ENCODE measurements around the gene ARHGEF3.

ARHGEF3 gene

GRCh38 chr3:56801662-56802377 is at the start of gene ARHGEF3:
ARHGEF3 (minus strand) TSS chr3:56801949; CDS start chr3:56801798, 151 bp downstream.
- Histone ChIP-seq H3K9me3 (ENCODE audit: low read length) (no peaks in the 10 kb centered on the region), H3K36me3 (ENCODE audit: insufficient read depth, low read length) (no peaks in the 10 kb centered on the region), H3K4me3 (ENCODE audit: low read depth, low read length, poor library complexity, severe bottlenecking) (peak within 1 kb of the TSS; percentile 61), H2AFZ (ENCODE audit: low read length) (no peak within 1 kb of the TSS), H3K79me2 (ENCODE audit: insufficient read depth, low read length) (no peaks in the 10 kb centered on the region), H3K9ac (ENCODE audit: low read length) (peak within 1 kb of the TSS; percentile 48; the same call in 1 of the 2 replicates), H3K27me3 (ENCODE audit: insufficient read depth, low read length) (no peaks in the 10 kb centered on the region), H3K4me2 (ENCODE audit: low read length) (peak within 1 kb of the TSS; percentile 76), H4K20me1 (ENCODE audit: insufficient read depth, low read length) (no peaks in the 10 kb centered on the region), H3K9me2 (ENCODE audit: low read depth, low read length) (no peaks in the 10 kb centered on the region), H3F3A (ENCODE audit: insufficient read depth, low read length) (no peaks in the 10 kb centered on the region), H3K4me1 (ENCODE audit: insufficient read depth, low read length, severe bottlenecking) (peaks cover 28% of the 10 kb centered on the region), H3K27ac (ENCODE audit: low read depth, low read length, poor library complexity, severe bottlenecking) (no peak within 1 kb of the TSS)
- TF ChIP-seq EZH2 (IDR thresholded peaks at IDR 0.05; ENCODE audit: borderline replicate concordance, low read length) (no peak), CTCF (IDR thresholded peaks at IDR 0.05; ENCODE audit: low read length) (peak; percentile 64)

- Histone ChIP-seq H3K9ac (ENCODE audit: low read length) (no peak overlapping the region), H3K27me3 (ENCODE audit: insufficient read depth, low read length) (no peaks in the 10 kb centered on the region), H3K4me2 (ENCODE audit: low read length) (no peak overlapping the region), H3K36me3 (ENCODE audit: insufficient read depth, low read length) (no peaks in the 10 kb centered on the region), H3K9me2 (ENCODE audit: low read depth, low read length) (no peaks in the 10 kb centered on the region), H3K79me2 (ENCODE audit: insufficient read depth, low read length) (no peaks in the 10 kb centered on the region), H3K27ac (ENCODE audit: low read depth, low read length, poor library complexity, severe bottlenecking) (no peak overlapping the region), H4K20me1 (ENCODE audit: insufficient read depth, low read length) (no peaks in the 10 kb centered on the region), H2AFZ (ENCODE audit: low read length) (no peak overlapping the region), H3K9me3 (ENCODE audit: low read length) (no peaks in the 10 kb centered on the region), H3K4me1 (ENCODE audit: insufficient read depth, low read length, severe bottlenecking) (peaks cover 13% of the 10 kb centered on the region), H3K4me3 (ENCODE audit: low read depth, low read length, poor library complexity, severe bottlenecking) (no peak overlapping the region), H3F3A (ENCODE audit: insufficient read depth, low read length) (no peaks in the 10 kb centered on the region)
- TF ChIP-seq CTCF (IDR thresholded peaks at IDR 0.05; ENCODE audit: low read length) (no peak), EZH2 (IDR thresholded peaks at IDR 0.05; ENCODE audit: borderline replicate concordance, low read length) (no peak)
Observed at GRCh38 chr3:56849698-56850097, 47.9 kb upstream of the ARHGEF3 start.

- Histone ChIP-seq H4K20me1 (ENCODE audit: insufficient read depth, low read length) (no peaks in the 10 kb centered on the region), H3K4me3 (ENCODE audit: low read depth, low read length, poor library complexity, severe bottlenecking) (no peak overlapping the region)
Observed at GRCh38 chr3:56845505-56845904, 43.8 kb upstream of the ARHGEF3 start.

More at GRCh38 chr3:56845505-56845904, 43.8 kb upstream of the ARHGEF3 start:
- Histone ChIP-seq H3K9me3 (ENCODE audit: low read length) (no peaks in the 10 kb centered on the region), H3K79me2 (ENCODE audit: insufficient read depth, low read length) (no peaks in the 10 kb centered on the region), H3F3A (ENCODE audit: insufficient read depth, low read length) (no peaks in the 10 kb centered on the region), H3K9me2 (ENCODE audit: low read depth, low read length) (no peaks in the 10 kb centered on the region), H3K4me2 (ENCODE audit: low read length) (no peak overlapping the region), H3K27me3 (ENCODE audit: insufficient read depth, low read length) (no peaks in the 10 kb centered on the region), H2AFZ (ENCODE audit: low read length) (no peak overlapping the region), H3K27ac (ENCODE audit: low read depth, low read length, poor library complexity, severe bottlenecking) (no peak overlapping the region), H3K4me1 (ENCODE audit: insufficient read depth, low read length, severe bottlenecking) (peaks cover 13% of the 10 kb centered on the region), H3K36me3 (ENCODE audit: insufficient read depth, low read length) (no peaks in the 10 kb centered on the region), H3K9ac (ENCODE audit: low read length) (no peak overlapping the region)
- no peak for TF ChIP-seq CTCF (IDR thresholded peaks at IDR 0.05; ENCODE audit: low read length)
- no peak for TF ChIP-seq EZH2 (IDR thresholded peaks at IDR 0.05; ENCODE audit: borderline replicate concordance, low read length)
